ENCODE measurements around the gene MAP4. TPM values are rescaled to one million over a fixed set of nuclear protein-coding genes. Genes with fewer than 3 reads are reported as not detected.

MAP4 gene
- total RNA-seq, 2 experiments from 2014 or later = 101 to 103 TPM

- H3K4me1 Mint-ChIP-seq (ENCODE audit: low read depth) = peaks cover 19% of the 10 kb centered on the region
- H3K27me3 Mint-ChIP-seq = no peaks in the 10 kb centered on the region
- DNase-seq (no peak), ATAC-seq (no peak)
- intact Hi-C loops (cut with micrococcal nuclease) = no loop called here
- H3K36me3 Mint-ChIP-seq (ENCODE audit: low read depth) = no peaks in the 10 kb centered on the region
- ChIA-PET CTCF (no interaction called here), POLR2A (interaction anchor here (0.6 kb wide), 1 partner anchor 37 kb away, joined by 4 read pairs; no protein-coding TSS in a partner anchor)
- H3K9me3 Mint-ChIP-seq = no peaks in the 10 kb centered on the region
- no peak for TF ChIP-seq CTCF (IDR thresholded peaks at IDR 0.05)
- no peak overlapping the region for H3K4me3 Mint-ChIP-seq
- H3K27ac Mint-ChIP-seq = no peak overlapping the region
Observed at GRCh38 chr3:48039487-48040190, 23.4 kb upstream of the MAP4 start.

- ChIA-PET POLR2A (no interaction called here), CTCF (no interaction called here)
- Mint-ChIP-seq H3K27ac (no peak overlapping the region), H3K9me3 (no peaks in the 10 kb centered on the region), H3K4me1 (ENCODE audit: low read depth) (peaks cover 23% of the 10 kb centered on the region), H3K27me3 (no peaks in the 10 kb centered on the region), H3K36me3 (ENCODE audit: low read depth) (no peaks in the 10 kb centered on the region), H3K4me3 (no peak overlapping the region)
- no peak for DNase-seq
- no peak for TF ChIP-seq CTCF (IDR thresholded peaks at IDR 0.05)
- no peak for ATAC-seq
- intact Hi-C loops (cut with micrococcal nuclease) = no loop called here
Observed at GRCh38 chr3:48038971-48039481, 22.8 kb upstream of the MAP4 start.

- Mint-ChIP-seq H3K9me3 (no peaks in the 10 kb centered on the region), H3K4me3 (no peak overlapping the region), H3K4me1 (ENCODE audit: low read depth) (peaks cover 22% of the 10 kb centered on the region), H3K36me3 (ENCODE audit: low read depth) (no peaks in the 10 kb centered on the region), H3K27ac (peak overlapping the region; percentile 56), H3K27me3 (no peaks in the 10 kb centered on the region)
- peak; percentile 37 for ATAC-seq
- ChIA-PET CTCF (interaction anchor here (1.2 to 2.5 kb wide), 3 partner anchors 44 to 124 kb away, joined by 4 to 9 read pairs (median 5); no protein-coding TSS in a partner anchor), POLR2A (interaction anchor here (1.5 kb wide), 1 partner anchor 21 kb away, joined by 3 read pairs; no protein-coding TSS in a partner anchor)
- intact Hi-C loops (cut with micrococcal nuclease) = no loop called here
- DNase-seq = no peak
- no peak for TF ChIP-seq CTCF (IDR thresholded peaks at IDR 0.05)
Observed at GRCh38 chr3:48034000-48034516, 17.8 kb upstream of the MAP4 start.

GRCh38 chr3:48030188-48030587 is 14.0 kb upstream of the MAP4 start:
- no peak overlapping the region for H3K4me3 Mint-ChIP-seq
- no peak for TF ChIP-seq CTCF (IDR thresholded peaks at IDR 0.05)
- intact Hi-C loops (cut with micrococcal nuclease) = no loop called here
- H3K9me3 Mint-ChIP-seq = no peaks in the 10 kb centered on the region
- POLR2A ChIA-PET = no interaction called here
- DNase-seq = no peak
- no peaks in the 10 kb centered on the region for H3K36me3 Mint-ChIP-seq (ENCODE audit: low read depth)
- no peak for ATAC-seq
- no peaks in the 10 kb centered on the region for H3K27me3 Mint-ChIP-seq
- no peak overlapping the region for H3K27ac Mint-ChIP-seq
- peaks cover 18% of the 10 kb centered on the region for H3K4me1 Mint-ChIP-seq (ENCODE audit: low read depth)
- CTCF ChIA-PET = no interaction called here

Data from activated CD8-positive, alpha-beta T cell treated with anti-CD3 and anti-CD28 coated beads for 36 hours (primary cell).